Measurements from ENCODE around the gene PCCA. TPM values are rescaled to one million over a fixed set of nuclear protein-coding genes. Genes with fewer than 3 reads are reported as not detected.

PCCA gene
- total and polyA plus RNA-seq, 8 donors, result 31.4 to 140 (median 77.0) TPM

DNA sequence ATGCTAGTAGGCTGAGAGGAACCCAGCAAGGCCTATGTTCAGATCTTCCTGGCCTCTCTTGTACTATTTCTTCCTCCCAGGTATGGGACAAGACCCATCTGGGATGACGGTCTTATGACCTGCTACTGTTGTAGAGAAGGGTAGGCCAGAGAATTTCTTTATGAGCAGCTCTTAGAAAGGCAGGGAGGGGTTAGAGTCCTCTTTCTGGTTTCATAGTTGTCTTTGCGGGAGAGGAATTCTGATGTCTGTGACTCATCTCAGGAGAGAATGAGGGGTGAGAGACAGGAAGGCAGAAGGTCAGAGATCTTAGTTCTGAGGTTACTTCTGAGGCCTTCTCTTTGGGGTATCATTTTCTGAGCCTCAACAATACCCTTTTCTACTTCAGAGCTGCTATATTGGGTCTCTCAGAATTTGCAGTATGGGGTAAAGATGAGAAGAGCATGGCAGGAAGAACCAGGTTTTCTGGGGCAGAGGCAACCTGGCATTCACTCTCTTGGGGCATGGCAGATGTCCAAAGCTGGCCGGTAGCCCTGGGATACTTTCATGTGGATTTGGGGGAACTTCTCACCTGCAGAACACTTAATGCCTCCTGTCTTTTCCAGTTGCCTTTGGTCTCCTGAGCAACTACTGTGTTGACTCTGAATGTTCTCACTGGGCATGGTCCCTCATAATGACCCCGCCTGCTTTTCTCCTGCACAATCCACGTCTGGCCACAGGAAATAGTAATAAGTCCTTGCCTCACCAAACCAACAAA, 345.3 kb downstream of the PCCA start:
- no peaks in the 10 kb centered on the region for H3K9me3 ChIP-seq
- 79 to 87% (median 83%) methylated on average over 5 of the region's 5 CpGs for WGBS, 5 donors
- peaks cover 0 to 48% (median 32%) of the 10 kb centered on the region in 4 donors for H3K36me3 ChIP-seq
- no peak overlapping the region for H3K27ac ChIP-seq
- TF ChIP-seq POLR2A (IDR thresholded peaks at IDR 0.05) (no peak), EP300 (IDR thresholded peaks at IDR 0.05) (no peak), POLR2AphosphoS5 (IDR thresholded peaks at IDR 0.05) (no peak)
- TF ChIP-seq, protein P1, sequence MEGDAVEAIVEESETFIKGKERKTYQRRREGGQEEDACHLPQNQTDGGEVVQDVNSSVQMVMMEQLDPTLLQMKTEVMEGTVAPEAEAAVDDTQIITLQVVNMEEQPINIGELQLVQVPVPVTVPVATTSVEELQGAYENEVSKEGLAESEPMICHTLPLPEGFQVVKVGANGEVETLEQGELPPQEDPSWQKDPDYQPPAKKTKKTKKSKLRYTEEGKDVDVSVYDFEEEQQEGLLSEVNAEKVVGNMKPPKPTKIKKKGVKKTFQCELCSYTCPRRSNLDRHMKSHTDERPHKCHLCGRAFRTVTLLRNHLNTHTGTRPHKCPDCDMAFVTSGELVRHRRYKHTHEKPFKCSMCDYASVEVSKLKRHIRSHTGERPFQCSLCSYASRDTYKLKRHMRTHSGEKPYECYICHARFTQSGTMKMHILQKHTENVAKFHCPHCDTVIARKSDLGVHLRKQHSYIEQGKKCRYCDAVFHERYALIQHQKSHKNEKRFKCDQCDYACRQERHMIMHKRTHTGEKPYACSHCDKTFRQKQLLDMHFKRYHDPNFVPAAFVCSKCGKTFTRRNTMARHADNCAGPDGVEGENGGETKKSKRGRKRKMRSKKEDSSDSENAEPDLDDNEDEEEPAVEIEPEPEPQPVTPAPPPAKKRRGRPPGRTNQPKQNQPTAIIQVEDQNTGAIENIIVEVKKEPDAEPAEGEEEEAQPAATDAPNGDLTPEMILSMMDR (IDR thresholded peaks at IDR 0.05), result no peak
- H3K4me1 ChIP-seq, result no peaks in the 10 kb centered on the region
- intact Hi-C loops (cut with DNase I; ENCODE audit: low total_unique reads), result no loop called here
- no peak overlapping the region for H3K4me3 ChIP-seq
- H3K27me3 ChIP-seq, result no peaks in the 10 kb centered on the region
- no peak for DNase-seq

DNA sequence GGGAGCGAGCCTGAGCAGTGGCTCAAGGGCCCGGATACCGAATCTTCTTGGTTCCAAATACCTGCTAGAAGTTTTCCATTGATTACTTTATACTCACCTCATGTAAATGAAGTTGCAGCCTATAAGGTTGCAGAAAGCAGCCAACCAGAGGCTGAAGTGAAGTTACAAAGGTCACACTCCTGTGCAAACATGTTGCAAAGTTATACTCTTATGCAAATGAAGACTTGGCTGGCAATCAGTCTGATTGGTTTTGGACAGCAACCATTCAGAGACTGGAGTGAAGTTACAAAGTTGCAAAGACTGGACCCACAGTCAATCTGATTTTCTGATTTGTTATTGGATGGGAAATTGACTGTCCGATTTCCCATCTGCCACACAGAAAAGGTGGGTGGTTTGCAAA, 347.2 kb downstream of the PCCA start:
- intact Hi-C loops (cut with DNase I; ENCODE audit: low total_unique reads), result no loop called here

GRCh38 chr13:100438059-100438788, 349.3 kb downstream of the PCCA start:
- DNase-seq, result no peak
- Histone ChIP-seq H3K4me1 (peaks cover 0 to 20% (median 8%) of the 10 kb centered on the region in 4 donors), H3K4me3 (no peak overlapping the region), H3K9me3 (no peaks in the 10 kb centered on the region), H3K27ac (no peak overlapping the region), H3K27me3 (no peaks in the 10 kb centered on the region), H3K36me3 (peaks cover 0 to 23% (median 16%) of the 10 kb centered on the region in 4 donors)
- intact Hi-C loops (cut with DNase I; ENCODE audit: low total_unique reads), result no loop called here
- TF ChIP-seq POLR2AphosphoS5 (IDR thresholded peaks at IDR 0.05), result no peak
- TF ChIP-seq EP300 (IDR thresholded peaks at IDR 0.05), result no peak
- TF ChIP-seq, protein P1 (IDR thresholded peaks at IDR 0.05), result no peak
- no peak for TF ChIP-seq POLR2A (IDR thresholded peaks at IDR 0.05)
- 95 to 98% (median 96%) methylated on average over 6 of the region's 6 CpGs for WGBS, 5 donors

More for the DNA sequence above, 347.2 kb downstream of the PCCA start:
- H3K27ac ChIP-seq, result no peak overlapping the region
- H3K4me3 ChIP-seq, result no peak overlapping the region
- no peaks in the 10 kb centered on the region for H3K9me3 ChIP-seq
- H3K4me1 ChIP-seq, result peaks cover 0 to 10% (median 4%) of the 10 kb centered on the region in 4 donors
- peaks cover 0 to 32% (median 18%) of the 10 kb centered on the region in 4 donors for H3K36me3 ChIP-seq
- H3K27me3 ChIP-seq, result no peaks in the 10 kb centered on the region
- DNase-seq, result no peak
- TF ChIP-seq, protein P1 (IDR thresholded peaks at IDR 0.05), result no peak
- no peak for TF ChIP-seq POLR2A (IDR thresholded peaks at IDR 0.05)
- no peak for TF ChIP-seq EP300 (IDR thresholded peaks at IDR 0.05)
- TF ChIP-seq POLR2AphosphoS5 (IDR thresholded peaks at IDR 0.05), result no peak
- 82 to 98% (median 90%) methylated on average over 4 of the region's 4 CpGs for WGBS, 5 donors

GRCh38 chr13:100439247-100439970, 350.5 kb downstream of the PCCA start:
- H3K27ac ChIP-seq, result no peak overlapping the region
- TF ChIP-seq, protein P1 (IDR thresholded peaks at IDR 0.05), result no peak
- no peak for TF ChIP-seq POLR2AphosphoS5 (IDR thresholded peaks at IDR 0.05)
- no peak for TF ChIP-seq POLR2A (IDR thresholded peaks at IDR 0.05)
- TF ChIP-seq EP300 (IDR thresholded peaks at IDR 0.05), result no peak
- WGBS, 5 donors, result 75 to 86% (median 83%) methylated on average over 9 of the region's 9 CpGs
- peaks cover 0 to 18% (median 14%) of the 10 kb centered on the region in 4 donors for H3K36me3 ChIP-seq
- H3K4me3 ChIP-seq, result no peak overlapping the region
- H3K4me1 ChIP-seq, result peaks cover 0 to 20% (median 8%) of the 10 kb centered on the region in 4 donors
- no peaks in the 10 kb centered on the region for H3K27me3 ChIP-seq
- no peaks in the 10 kb centered on the region for H3K9me3 ChIP-seq
- intact Hi-C loops (cut with DNase I; ENCODE audit: low total_unique reads), result no loop called here
- no peak for DNase-seq
